Measurements from ENCODE around the gene METAP1D.

The METAP1D gene

DNA sequence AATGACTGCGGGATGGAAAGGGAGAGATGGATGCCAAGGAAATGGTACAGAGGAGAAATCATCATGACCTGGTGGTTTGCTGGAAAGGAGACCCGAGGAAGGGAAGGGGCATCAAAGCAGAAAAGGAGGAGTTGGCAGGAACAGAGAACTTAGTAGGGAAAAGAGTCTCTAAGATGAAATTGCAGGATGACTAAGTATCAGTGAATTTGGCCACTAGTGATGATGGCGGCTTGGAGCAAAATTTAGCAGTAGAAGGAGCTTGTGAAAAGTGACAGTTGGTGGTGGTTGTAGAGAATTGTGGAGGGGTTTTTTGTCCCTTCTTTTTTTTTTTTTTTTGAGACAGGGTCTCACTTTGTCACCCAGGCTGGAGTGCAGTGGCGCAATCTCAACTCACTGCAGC is 10.1 kb downstream of the METAP1D start:
- no peak overlapping the region for H3K27ac ChIP-seq
- TF ChIP-seq, protein P1, sequence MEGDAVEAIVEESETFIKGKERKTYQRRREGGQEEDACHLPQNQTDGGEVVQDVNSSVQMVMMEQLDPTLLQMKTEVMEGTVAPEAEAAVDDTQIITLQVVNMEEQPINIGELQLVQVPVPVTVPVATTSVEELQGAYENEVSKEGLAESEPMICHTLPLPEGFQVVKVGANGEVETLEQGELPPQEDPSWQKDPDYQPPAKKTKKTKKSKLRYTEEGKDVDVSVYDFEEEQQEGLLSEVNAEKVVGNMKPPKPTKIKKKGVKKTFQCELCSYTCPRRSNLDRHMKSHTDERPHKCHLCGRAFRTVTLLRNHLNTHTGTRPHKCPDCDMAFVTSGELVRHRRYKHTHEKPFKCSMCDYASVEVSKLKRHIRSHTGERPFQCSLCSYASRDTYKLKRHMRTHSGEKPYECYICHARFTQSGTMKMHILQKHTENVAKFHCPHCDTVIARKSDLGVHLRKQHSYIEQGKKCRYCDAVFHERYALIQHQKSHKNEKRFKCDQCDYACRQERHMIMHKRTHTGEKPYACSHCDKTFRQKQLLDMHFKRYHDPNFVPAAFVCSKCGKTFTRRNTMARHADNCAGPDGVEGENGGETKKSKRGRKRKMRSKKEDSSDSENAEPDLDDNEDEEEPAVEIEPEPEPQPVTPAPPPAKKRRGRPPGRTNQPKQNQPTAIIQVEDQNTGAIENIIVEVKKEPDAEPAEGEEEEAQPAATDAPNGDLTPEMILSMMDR (IDR thresholded peaks at IDR 0.05) = no peak
- no peak for DNase-seq (ENCODE audit: low spot score)
- no peak overlapping the region for H3K4me3 ChIP-seq

DNA sequence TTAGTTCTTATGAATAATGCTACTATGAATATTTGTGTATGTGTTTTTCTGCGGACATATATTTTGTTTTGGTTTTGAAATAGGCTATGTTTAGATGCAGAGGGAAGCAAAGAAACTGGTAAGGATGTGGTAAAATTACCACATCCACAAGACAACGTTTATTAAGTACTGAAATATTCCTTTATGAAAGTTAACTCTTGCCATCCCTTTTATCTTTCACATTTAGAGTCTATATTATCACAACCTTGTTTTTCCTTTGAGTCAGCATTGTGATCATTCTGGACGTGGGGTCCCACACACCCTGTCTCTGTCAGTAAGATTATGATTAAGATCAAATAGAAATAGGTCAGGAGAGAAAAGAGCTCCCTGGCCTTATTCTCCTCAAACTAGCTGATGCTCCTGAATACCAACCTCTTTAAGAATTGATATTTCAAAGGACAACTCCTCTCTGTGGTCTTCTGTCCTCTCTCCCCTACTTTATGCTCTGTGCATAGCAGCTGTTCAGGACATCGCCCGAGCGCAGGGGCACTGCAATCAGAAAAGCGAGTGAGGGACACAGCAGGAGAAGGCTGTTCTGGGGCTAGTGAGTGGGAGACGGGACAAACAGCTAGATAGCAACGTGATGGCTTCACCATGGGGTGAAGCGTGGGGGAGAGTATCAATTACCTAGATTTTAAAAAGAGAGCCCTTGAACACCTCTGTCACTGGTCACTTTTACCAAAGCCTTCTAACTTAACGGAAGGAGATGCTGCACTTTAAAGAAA is 12.2 kb downstream of the METAP1D start:
- H3K4me3 ChIP-seq = no peak overlapping the region
- H3K27ac ChIP-seq = no peak overlapping the region
- no peak for DNase-seq (ENCODE audit: low spot score)
- TF ChIP-seq, protein P1 (IDR thresholded peaks at IDR 0.05) = no peak

DNA sequence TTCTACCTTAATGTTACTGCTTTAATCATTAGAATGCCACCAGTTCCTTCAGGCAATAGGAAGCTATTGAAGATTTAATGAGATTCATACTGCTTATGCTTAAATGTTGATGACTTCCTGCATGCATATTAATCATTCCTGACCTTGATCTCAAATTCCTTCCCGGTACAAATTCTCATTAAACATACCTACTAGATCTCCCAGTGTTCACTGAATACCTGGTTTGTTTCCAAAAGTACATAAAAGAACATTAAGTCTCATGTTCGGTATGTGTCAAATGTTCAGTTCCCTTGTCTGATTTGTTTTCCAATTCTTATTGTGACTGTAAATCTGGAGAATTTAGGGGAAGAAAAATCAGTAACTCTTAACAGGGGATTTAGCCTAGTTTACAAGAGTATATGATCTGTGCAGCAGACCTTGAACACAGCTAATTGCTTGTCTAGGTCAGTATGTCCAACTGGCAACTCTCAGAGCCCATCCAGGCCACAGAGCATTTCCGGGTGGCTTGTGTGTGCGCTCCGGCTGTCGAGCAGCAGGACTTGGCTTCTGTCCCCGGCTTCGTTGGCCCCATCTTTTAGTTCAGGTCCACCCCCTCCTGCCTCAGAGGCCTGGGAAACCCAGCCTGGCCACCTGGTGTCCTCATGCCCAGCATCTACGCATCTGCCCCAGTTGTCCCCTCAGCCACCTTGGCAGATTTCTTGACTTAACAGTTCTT is 13.1 kb downstream of the METAP1D start:
- H3K27ac ChIP-seq = no peak overlapping the region
- no peak for DNase-seq (ENCODE audit: low spot score)
- TF ChIP-seq, protein P1 (IDR thresholded peaks at IDR 0.05) = no peak
- H3K4me3 ChIP-seq = no peak overlapping the region

DNA sequence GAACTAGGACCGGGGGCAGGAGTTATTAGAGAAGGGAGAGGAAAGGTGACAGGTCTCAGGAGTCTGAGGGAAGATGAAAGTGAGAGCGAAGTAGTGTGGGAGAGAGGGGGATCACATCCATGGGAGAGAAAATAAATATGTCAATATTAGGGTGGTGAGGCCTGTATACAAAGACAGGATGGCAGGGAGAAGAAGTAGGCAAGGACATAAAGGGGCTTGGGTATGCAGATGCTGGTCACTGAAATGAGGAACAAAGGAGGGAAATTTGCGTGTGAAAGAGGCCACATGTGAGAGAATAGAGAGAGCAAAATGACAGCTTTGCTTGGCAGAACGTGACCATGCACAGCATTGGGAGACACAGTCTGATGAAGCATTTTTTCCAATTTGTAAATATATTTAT is 13.6 kb downstream of the METAP1D start:
- Histone ChIP-seq H3K4me3 (no peak overlapping the region), H3K27ac (no peak overlapping the region)
- no peak for DNase-seq (ENCODE audit: low spot score)
- TF ChIP-seq, protein P1 (IDR thresholded peaks at IDR 0.05) = no peak

DNA sequence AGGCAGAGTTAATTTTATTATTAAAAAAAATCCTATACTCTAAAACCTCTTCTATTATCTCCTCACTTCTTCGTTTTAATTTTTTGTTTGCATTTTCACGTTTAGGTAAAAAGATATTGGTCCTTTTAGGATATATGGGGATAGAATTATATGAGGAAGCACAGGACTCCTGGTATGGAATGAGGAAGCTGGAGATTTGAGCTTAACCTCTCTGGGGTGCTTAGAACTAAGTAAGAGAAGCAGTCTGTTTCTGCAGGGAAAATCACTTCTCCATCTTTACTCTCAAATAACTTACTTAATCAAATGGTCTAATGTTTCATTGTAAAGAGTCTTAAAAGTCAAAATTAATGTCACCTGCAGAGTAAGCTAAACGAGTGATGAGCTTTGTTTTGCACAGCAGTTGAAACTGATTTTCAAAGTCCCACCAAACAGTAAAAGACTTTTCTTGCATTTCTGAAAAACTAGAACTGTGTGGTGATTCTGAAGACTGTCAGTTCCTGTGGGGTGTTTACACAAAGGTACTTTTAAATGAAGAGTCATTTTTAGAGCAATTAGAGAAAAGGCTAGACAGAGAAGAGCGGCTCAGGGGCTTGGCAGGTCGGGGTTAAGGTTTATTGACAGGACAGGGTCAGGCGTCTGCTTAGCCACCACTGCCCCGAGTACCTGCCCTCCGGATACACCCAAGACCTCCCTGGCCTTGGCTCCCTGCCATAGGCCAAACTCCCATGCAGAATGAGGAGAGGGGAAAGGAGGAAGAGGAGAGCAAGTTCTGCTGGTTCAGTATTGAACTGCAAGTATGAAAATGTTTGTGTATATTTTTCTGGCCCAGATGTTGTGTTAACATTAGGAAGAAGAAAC is 21.6 kb downstream of the METAP1D start:
- H3K27ac ChIP-seq = peak overlapping the region in 1 of 2 donors; percentile 33
- H3K4me3 ChIP-seq = peak overlapping the region; percentile 58
- no peak for DNase-seq (ENCODE audit: low spot score)
- TF ChIP-seq, protein P1 (IDR thresholded peaks at IDR 0.05) = no peak

DNA sequence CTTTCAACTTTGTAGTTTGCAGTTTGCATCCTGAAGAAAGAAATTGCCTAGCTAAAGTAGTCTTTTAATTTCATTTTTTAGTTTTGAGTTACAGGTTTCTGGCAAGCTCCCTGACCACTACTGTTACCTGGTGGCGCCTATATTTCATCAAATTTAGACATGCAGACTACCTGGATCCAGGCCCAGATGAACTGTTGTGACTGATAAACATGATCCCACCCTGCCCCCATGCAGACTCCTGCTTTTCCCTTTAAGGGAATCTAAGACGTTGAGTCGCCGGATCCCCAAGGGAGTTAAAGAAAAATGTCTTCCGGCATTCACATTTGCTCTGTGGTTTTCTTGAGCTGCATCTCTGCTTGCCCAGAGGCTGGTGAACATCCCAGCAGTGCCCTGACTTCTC is 22.2 kb downstream of the METAP1D start:
- Histone ChIP-seq H3K4me3 (peak overlapping the region; percentile 58), H3K27ac (no peak overlapping the region)
- TF ChIP-seq, protein P1 (IDR thresholded peaks at IDR 0.05) = no peak
- no peak for DNase-seq (ENCODE audit: low spot score)
